HG02678 (cell line): ENCODE data around the gene SLC1A1.

Experiments
- ATAC-seq: cut with Tn5 transposase; IDR thresholded peaks from one replicate; pipeline ENCODE4 v1.9.1; 2021; ENCODE audit warnings: mild to moderate bottlenecking, moderate library complexity; ENCODE audit not compliant: unreplicated experiment

The SLC1A1 gene

DNA sequence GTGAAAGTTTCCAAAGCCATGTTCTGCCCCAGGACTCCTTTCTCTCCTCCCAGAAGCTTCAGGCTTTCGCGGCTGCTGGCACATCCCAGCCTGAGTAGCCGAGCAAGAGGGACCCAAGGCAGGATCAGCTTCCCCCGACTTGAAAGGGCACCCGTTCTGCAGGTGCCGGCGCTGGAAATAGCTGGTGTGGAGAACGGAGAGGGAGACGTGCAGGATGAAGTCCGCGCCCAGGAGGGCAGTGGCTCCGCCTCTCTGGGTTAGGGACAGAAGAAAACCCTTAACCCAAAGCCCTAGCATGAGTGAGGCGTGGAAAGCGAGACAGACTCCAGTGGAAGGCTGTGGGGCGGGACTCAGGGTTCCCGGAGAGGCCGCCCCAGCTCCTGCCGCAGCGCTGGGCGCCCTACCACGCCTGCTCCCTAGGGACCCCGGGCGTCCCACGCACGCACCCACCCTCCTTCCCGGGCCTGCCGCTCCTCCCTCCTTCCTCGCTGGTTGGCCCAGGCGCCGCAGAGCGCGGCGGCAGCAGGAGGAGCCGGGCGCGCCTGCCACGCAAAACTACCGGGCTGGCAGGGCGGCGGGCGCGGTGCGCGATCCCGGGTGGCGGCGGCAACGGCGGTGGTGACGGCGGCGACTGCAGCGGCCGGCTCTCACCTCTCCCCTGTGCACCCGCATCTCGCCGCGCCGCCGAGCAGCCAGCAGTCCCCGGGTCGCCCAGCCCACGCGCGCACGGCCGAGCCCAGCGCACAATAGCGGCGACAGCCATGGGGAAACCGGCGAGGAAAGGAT, at the start of gene SLC1A1:
Gene SLC1A1, plus strand, starts transcription at position 550 of the 786 bp plus-strand sequence. Its CDS starts 212 bp downstream, at position 762.
- peak; percentile 76 for ATAC-seq

DNA sequence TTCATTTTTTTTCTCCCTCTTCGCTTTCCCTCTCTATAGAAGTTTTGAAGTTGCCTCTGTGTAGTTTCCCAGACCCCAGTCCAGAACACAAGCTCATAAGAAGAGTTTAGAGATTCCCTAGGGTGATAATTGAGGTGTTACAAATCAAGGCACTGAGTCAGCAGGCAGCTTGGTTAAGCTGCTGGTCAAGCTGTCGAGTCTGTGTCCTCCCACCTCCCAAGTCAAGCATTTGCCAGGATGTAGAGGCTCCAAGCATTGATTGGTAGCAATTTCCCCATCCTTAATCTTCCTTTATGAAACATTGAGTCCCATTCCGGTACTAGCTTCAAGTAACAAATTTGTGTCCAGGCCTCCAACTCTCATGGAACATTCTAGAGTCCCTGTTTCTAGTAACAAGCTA, 47.5 kb upstream of the SLC1A1 start:
- no peak for ATAC-seq

DNA sequence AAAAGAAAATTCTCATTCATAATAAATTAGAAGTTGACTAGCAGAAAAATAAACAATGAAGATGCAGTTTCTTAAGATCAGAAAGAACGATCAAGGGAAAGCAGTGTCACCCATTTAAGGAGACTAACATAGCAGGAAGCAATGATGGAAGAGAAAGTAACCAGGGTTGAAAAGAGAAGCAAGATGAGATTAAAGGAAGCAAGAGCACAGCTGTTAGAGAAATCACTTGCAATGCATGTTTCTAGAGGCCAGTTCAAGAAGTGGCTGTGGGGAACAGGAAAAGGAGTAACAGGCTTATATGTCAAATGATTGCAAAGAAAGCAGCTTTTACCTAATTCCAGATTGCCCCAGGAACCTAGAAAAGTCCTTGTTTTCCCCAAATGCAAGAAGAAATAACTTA, 46.8 kb upstream of the SLC1A1 start:
- ATAC-seq, result no peak

DNA sequence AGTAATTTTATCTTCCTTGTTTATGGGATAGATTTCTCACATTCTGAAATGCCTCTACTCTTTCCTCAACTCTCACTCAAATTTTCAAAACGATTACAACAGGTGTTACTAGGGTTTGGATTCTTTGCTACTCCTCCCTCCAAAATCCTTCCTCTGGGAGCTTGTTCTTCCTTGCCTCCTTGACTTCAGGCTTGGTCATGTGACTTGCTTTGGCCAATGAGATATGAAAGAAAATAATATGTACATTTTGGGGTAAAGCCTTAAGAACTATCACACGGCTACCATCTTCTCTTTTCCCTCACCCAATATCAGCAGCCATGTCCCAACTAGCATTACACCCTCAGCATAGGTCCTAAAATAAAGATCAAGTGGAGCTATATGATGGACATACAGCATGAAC, 28.8 kb upstream of the SLC1A1 start:
- ATAC-seq, result no peak

DNA sequence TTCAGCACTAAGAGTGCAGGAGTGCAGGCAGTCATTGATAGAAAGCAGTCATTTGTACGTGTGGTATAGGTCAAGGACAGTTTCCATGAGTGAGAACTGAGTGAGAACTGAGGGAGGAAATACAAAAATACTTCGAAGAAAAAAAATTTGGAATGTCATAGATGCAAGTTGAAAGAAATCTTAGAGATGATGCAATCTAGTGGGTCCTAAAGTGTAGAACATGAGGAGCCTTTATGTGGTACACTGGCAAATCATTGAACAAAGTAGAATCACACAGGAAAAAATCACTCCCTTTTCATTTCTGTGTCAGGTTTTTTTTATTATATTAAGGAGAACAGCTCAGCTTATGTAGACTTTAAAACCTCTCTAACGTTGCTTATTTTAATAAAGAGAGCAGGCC, 26.4 kb upstream of the SLC1A1 start:
- ATAC-seq, result no peak

DNA sequence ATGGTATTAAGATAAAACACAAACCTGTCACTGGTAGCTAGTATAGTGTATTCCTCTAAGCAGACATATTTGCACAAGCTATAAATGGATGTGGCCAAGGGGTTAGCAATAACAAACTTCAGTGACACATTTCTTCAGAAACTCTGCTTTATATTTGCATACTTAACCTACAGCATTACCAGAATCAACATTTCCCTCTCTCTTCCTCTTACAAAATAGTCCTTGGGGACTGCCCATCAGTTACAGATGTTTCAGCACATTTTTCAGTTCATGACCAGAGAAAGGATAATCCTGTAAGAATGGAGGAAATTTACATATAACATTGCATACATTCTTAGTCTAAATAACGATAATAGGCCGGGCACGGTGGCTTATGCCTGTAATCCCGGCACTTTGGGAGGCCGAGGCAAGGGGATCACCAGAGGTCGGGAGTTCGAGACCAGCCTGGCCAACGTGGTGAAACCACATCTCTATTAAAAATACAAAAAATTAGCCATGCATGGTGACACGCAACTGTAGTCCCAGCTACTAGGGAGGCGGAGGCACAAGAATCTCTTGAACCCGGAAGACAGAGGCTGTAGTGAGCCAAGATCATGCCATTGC, 25.3 kb upstream of the SLC1A1 start:
- peak; percentile 96 for ATAC-seq

DNA sequence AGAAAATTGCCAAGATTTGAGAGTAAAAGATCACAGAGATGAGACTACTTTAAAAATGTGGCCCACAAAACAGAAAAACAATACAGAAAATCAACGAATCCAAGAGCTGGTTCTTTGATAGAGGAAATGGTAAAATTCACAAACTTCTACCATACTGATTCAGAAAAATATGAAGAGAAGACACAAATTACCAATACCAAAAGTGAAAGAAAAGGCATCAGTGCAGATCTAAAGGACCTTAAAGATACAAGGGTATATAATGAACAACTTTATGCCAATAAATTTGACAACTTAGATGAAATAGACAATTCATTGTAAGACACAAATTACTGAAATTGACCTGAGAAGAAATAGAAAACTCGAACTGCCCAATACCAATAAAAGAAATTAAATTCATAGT, 24.4 kb upstream of the SLC1A1 start:
- no peak for ATAC-seq

DNA sequence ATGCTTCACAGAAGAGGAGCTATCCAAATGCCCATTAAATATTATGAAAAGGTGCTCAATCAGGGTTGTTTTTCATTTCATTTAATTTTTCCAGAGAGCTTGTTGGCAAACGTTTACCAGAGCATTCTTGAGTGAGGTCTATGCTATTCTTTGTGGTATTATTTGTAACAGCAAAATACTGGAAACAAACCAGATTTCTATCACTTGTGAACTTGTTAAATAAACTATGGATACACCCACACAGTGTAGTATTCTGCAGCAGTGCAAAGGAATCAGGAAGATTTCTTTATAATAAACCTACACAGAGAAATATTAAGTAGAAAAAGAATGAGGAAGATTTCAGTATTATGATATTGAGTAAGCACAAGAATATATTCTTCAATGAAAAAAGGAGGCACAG, 15.0 kb upstream of the SLC1A1 start:
- no peak for ATAC-seq

DNA sequence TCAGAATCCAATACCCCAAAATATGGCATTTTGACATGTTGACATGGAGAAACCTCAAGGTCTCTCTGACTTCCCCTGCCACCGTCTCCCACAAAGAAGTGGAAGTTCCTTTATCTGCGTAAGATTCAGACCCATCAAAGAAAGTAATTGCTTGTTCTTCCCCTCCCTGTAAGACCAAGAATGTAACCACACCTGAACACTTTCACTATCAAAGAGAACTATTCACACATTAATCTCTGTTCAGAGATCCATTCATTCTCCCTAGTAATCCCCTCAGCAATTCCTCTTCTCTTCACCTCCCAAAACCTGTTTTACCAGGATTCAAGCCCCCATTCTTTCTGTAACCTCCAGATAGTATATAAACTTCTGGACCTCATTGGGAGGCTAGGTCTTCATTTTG, 4.1 kb upstream of the SLC1A1 start:
- ATAC-seq, result no peak

DNA sequence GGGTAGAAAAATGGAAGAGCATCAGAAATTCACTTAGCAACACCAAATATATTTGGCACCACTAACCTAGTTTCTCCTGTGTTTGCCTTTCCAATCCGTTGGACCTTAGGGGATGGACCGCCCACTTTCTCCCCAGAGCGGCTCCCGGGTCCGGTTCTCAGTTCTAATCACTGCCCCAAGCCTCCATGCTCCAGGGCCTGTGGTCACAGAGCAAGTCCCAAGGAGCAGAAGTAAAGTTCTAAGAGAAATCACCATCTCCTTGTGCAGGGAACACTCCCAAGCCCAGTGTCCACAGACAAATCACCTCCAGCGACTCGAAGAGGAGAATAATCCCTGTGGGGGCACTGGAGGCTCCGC, 728 bp upstream of the SLC1A1 start:
- ATAC-seq, result peak; percentile 11

DNA sequence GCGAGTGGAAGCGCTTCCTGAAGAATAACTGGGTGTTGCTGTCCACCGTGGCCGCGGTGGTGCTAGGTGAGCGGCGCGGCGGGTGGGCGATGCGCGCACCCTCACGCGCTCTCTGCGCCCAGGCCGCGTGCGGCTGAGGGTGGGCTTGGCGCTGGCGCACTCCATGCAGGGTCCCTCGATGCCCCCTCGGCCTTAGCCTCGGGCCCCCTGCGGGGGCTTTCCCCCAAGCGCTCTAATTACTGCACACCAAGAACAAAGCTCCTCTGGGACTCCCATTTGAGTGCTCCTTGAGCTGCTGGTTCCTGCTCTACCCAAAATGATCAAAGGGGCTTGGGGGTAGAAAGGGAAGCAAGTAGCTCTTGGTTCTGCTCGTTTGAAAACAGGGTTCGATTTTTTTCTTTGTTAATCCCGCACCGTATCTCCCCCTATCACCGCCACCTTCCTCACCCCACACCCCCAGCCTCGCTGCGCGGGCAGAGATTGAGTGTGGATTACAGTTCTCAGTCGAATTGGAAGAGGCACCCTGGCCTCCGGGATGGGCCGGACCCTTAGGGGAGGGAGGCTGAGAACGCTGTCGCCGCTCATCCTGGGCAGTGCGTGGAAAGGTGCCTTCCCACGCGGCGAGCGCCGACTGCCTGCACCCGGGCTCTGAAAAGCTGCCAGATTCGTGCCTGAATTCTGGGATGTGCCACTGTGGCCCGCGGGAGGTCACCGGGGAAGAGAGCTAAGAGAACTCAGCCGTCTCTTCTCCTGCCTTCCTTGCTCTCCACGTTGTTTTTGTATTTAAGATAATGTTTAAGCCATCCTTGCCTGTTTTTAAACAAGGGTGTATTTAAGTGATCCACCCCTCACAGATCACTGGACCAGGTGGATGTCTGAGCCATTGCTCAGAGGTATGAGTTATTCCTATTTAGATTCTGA, 697 bp downstream of the SLC1A1 start:
- no peak for ATAC-seq

DNA sequence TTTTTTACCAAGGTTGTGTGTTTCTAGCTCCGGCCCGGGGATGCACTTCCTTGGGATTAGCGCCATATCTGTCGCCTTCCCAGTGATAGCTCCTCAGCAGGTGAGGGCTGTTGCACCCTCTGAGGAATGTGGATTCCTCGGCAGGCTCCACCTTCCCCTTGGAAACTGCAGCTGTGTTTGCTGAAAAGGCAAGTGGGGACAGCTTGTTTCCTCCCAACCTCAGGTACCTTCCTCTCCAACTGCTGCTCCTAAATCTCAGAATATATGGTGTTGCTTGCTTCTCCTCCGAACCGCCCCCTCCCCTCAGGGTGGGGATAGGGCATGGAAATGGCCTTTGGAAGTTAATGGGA, 1.3 kb downstream of the SLC1A1 start:
- no peak for ATAC-seq

DNA sequence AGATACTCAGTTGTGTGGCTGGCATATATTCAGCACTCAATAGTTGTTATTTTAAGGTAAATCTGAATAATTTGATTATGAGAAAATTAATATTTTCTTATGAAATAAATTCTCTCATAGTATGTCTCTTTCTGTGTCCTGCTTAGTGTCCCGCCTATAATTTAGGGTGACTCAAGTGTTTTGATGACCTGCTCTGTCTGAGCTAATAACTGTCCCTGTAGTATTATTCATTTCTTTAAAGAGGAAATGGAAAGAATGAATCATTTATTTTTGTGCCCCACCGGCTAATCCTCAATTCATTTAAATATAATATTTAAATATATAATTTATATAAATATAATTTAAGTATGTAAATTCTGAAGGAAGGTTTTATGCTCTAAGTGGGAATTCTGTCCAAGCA, 4.1 kb downstream of the SLC1A1 start:
- ATAC-seq, result no peak

DNA sequence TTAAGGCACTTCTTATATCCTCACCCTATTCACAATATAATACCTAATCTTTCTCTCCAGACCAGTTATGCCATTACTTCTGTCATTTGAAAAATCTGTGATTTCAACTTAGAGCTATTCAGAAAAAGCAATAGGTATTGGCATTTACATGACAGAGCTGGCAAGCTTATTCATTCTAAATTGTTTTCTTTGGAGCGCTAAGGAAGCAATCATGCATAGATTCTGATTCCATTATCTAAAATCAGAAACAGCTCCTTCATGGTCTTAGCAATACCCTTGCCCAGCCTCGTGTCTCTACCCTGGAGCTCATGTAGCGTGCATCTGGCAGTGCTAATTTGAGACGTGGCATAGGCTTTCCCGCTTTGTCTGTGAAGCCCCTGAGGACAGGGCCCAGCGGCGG, 4.5 kb downstream of the SLC1A1 start:
- ATAC-seq, result no peak

DNA sequence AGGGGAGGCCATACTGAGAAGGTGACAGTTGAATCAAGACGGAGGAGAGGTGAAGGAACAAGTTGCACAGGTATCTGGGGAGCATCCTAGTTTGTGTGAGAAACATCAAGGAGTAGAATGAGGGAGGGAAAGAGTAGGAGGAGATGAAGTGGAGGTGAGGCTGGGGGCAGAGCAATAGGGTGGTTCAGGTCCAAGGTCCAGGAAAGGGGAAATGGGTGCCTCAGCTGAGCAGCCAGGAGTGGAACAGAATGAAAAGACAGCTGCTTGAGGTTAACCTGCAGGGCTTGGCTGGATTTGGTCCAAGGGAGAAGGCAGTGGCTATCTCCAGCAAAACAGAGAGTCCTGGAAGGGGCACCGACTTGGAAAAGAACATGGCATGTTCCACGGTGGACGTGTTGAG, 5.3 kb downstream of the SLC1A1 start:
- ATAC-seq, result no peak

DNA sequence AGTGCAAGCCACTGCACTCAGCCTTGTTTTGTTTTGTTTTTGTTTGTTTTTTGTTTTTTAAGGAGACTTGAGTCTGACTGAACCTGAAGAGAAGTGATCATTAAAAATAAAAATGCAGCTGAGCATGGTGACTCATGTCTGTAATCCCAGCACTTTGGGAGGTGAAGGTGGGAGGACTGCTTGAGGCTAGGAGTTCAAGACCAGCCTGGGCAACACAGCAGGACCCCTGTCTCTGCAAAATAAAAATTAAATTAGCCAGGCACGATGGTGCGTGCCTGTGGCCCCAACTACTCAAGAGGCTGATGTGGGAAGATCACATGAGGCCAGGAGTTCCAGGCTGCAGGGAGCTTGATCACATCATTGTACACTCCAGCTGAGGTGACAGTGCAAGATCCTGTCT, 6.2 kb downstream of the SLC1A1 start:
- ATAC-seq, result no peak

DNA sequence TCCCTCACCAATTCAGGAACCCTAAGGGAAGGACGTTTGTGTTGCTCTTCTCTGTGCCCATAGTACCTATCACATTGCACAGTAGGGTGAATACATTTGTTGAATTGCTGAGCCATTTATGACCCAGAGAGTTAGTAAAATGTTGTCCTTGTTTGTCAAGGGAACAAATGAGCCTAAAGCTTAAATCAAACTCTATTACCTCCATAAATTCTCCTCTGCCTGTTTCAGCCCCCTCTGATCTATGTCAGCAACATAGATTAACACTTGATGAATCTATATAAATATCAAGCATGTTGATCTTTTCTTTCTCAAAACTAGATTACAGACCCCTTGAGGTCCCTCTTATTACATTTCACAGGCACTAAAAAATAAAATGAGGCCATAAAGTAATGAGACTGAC, 7.1 kb downstream of the SLC1A1 start:
- ATAC-seq, result no peak

DNA sequence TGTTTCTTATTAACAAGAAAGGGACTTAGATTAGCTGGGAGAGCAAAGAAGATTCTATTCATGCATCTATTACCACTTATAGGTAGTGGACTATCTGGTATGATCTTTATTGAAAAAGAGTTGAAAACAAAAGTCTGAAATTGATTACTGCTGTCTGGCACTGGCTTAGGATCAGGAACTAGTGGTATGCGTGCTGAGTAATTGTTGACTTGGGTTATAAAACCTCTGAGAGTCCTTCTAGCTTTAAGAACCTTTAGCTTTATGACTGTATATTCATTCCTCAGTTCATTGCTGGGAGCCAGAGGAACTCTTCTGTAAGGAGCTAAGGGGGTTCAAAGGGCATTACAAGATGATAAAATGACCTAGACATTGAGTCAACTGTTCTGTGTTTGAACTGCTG, 7.6 kb downstream of the SLC1A1 start:
- ATAC-seq, result no peak

DNA sequence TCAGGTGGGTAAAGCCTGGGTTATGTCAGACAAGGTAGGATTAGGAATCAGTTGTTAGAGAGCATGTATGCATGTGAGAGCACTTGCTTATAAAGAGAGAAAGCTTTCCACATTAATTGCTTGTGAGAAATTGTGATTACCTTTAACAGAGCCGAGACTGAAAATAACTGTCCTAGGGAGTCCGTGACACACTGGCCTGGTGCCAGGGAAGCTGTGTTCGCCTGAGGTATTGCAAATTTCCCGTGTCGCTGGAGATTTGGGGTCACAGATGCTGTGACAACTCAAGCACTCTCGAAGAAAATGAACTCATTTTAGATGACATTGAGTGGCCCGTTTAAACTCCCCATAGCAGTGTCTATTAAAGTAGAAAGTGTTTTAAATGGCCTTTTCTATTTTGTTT, 9.6 kb downstream of the SLC1A1 start:
- ATAC-seq, result no peak

DNA sequence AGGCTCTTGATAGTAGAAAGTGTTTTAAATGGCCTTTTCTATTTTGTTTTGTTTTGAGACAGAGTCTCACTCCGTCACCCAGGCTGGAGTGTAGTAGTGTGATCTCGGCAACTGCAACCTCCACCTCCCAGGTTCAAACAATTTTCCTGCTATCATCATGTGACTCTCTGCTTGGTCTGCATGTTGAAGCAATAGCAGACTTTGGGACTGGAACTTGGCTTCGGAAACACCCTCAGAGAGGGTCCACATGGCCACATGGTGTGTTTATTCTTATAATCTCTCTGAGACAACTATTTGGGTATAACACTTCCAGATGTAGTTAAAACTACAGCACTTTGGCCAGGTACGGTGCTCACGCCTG, 10.9 kb downstream of the SLC1A1 start:
- no peak for ATAC-seq

DNA sequence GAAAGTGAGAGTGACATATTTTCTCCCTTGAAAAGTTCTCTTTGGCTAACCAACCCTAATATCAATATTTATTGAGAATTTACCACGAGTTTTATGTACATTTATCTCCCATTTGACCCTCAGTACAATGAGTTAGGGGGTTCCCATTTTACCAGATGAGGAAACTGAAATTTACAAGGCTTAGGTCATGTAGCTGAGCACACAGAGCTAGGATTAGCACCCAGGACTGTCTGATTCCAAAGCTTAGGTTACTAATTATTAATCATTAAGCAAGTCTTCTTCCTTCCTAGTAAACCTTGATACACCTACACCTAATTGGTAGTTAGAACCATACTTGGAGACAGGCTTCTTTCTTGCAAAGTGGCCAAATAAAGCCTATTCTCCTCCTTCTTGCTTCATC, 12.2 kb downstream of the SLC1A1 start:
- ATAC-seq, result no peak

DNA sequence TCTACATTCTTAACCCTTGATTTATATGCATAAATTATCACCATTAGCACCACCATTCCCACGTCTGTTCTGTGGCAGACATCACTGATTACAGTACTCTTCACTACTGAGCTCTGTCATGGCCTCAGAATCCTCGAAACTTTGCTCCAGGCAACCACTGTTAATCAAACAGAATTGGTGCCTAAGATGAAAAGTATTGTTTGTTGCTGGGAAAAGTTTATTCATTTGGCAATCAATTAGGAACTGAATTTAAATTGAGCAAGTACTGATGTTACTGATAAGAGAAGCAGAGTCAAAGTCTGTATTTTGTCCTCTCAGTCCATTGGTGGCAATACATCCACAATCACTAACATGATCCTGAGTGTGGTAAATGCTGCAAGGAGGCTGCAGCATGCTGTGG, 12.8 kb downstream of the SLC1A1 start:
- no peak for ATAC-seq
